GM12865 (cell line): ENCODE data around the gene BCAN.

Experiments used
- DNase-seq: peaks from one replicate; pipeline ENCODE4 v3.0.0; 2010; ENCODE audit warnings: low read depth
- H3K4me3 ChIP-seq: 2 replicates; pipeline ENCODE4 v1.5.1; 2011; ENCODE audit warnings: mild to moderate bottlenecking, low read depth, low read length, control low read depth
- CTCF ChIP-seq: IDR thresholded peaks from 2 replicates; pipeline ENCODE4 v1.5.1; 2011; ENCODE audit warnings: low read length, control low read depth, low read depth, inconsistent platforms; ENCODE audit not compliant: insufficient read depth; ENCODE audit errors: missing control alignments

BCAN gene

GRCh38 chr1:156670791-156671190 is 28.9 kb downstream of the BCAN start:
- DNase-seq, result no peak
- H3K4me3 ChIP-seq, result no peak overlapping the region
- no peak for TF ChIP-seq CTCF

GRCh38 chr1:156671804-156672203 is 29.9 kb downstream of the BCAN start:
- TF ChIP-seq CTCF, result no peak
- no peak for DNase-seq
- H3K4me3 ChIP-seq, result no peak overlapping the region

DNA sequence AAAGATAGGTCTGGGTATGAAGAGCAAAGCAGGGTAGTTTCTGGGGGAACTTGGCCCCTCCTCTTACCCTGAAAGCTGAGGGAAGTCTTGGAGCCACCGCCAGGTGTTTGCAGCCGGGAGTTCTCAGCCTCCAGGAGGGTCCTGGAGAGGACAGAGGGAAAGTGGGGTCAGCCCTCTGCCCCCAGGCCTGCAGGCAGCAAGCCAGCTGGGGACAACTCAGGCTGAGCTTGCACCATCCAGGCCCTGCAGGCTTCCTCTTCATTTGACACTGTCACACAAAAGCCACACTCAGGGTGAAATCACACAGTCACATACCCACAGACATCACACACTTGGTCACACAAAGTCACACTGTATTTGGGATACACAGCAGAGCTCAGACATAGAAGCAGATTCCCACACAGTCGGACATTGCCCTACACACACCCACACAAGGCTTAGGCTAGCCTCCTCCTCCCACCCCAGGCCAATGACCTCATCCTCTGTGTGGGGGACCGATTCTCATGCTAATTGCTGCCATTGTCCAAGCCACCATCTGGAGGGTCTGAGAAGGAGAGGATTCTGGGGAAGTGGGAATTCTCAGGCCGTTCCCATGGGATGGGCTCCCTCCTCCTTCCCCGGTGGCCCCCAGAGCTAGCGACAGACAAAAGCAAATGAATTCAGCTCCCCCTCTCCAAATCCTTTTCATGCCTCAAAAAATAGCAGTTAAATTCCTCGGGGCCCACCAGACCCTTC is 31.6 kb downstream of the BCAN start:
- TF ChIP-seq CTCF, result no peak
- no peak for DNase-seq
- no peak overlapping the region for H3K4me3 ChIP-seq

DNA sequence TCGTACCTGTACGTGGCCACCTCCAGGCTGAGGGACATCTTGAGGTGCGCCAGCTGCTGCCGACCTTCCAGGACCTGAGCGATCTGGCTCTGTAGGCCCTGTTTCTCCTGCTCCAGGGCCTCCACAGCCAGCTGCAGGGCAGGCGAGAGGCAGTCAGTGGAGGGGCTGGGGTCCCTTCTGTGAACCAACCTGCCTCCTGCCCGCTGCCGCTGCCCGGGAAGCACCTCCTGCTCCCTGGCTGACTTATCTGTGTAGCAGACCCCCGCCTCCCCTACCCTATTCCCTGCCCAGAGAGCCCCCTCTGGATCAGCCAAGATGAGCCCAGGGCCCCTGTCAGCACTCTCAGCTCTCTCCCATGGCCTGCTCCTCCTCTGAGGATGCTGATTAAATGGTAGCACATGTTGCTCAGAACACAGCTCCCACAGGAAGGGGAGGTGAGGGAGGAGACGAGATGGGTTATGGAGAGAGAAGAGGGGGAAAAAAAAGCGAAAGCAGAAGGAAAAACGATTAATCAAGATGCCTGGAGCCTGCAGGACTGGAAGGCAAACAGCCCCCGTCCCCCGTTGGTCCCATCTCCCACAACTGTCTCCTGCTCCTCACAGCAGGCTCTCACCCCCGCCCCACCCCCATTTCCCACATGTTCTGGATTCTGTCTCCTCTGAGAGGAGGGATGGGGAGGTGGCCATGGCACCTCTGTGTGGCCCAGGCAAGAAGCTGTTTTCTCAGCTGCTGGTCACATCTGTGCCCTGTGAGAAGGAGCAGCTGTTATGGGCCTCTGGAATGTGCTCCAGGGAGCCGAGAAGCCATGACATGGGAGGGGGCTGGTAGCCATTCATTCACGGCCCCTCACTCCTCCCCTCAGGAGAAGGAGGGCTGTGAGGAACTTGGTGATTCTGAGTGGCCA is 33.5 kb downstream of the BCAN start:
- TF ChIP-seq CTCF, result no peak
- no peak overlapping the region for H3K4me3 ChIP-seq
- no peak for DNase-seq

- no peak for TF ChIP-seq CTCF
- no peak overlapping the region for H3K4me3 ChIP-seq
- no peak for DNase-seq
Observed at GRCh38 chr1:156676114-156676819, 34.4 kb downstream of the BCAN start.

- TF ChIP-seq CTCF, result no peak
- no peak within 1 kb of the TSS for H3K4me3 ChIP-seq
- DNase-seq, result no peak
Observed at GRCh38 chr1:156676820-156677615, 35.1 kb downstream of the BCAN start, which contains the start of gene NES. TSS of gene NES (minus strand) at chr1:156677407. CDS start at chr1:156677264, 143 bp downstream.
